GM18508 (cell line): Measurements from ENCODE around the gene MRTFB.
"Not testable (repeated sequence)": the region's sequence is repeated elsewhere in the genome, so short reads cannot be mapped to it uniquely, and the experiment has no call there.

Experiments used
- ATAC-seq: cut with Tn5 transposase; IDR thresholded peaks from one replicate; pipeline ENCODE4 v1.9.1; 2021; ENCODE audit warnings: moderate number of reproducible peaks; ENCODE audit not compliant: insufficient read depth, unreplicated experiment

MRTFB gene

GRCh38 chr16:14104066-14104465 is 32.9 kb downstream of the MRTFB start:
- ATAC-seq, result no peak

- no peak for ATAC-seq
Measured at GRCh38 chr16:14105760-14106375, 34.7 kb downstream of the MRTFB start.

- ATAC-seq, result no peak
Measured at GRCh38 chr16:14106457-14106856, 35.3 kb downstream of the MRTFB start.

- ATAC-seq, result no peak
Measured at GRCh38 chr16:14106961-14107360, 35.8 kb downstream of the MRTFB start.

- ATAC-seq, result no peak
Measured at GRCh38 chr16:14109077-14109775, 38.1 kb downstream of the MRTFB start.

GRCh38 chr16:14109782-14110727 is 38.9 kb downstream of the MRTFB start:
- ATAC-seq, result no peak

GRCh38 chr16:14110728-14111251 is 39.7 kb downstream of the MRTFB start:
- no peak for ATAC-seq

- no peak for ATAC-seq
Measured at GRCh38 chr16:14111713-14112538, 40.8 kb downstream of the MRTFB start.

- no peak for ATAC-seq
Measured at GRCh38 chr16:14112539-14112856, 41.4 kb downstream of the MRTFB start.

- no peak for ATAC-seq
Measured at GRCh38 chr16:14113344-14113743, 42.2 kb downstream of the MRTFB start.

GRCh38 chr16:14117051-14117450 is 45.9 kb downstream of the MRTFB start:
- no peak for ATAC-seq

GRCh38 chr16:14119799-14120198 is 48.7 kb downstream of the MRTFB start:
- no peak for ATAC-seq

GRCh38 chr16:14120335-14120734 is 49.2 kb downstream of the MRTFB start:
- no peak for ATAC-seq

GRCh38 chr16:14121142-14121541 is 50.0 kb downstream of the MRTFB start:
- no peak for ATAC-seq

GRCh38 chr16:14121872-14122271 is 50.8 kb downstream of the MRTFB start:
- ATAC-seq, result no peak

GRCh38 chr16:14122430-14122829 is 51.3 kb downstream of the MRTFB start:
- not testable (repeated sequence) for ATAC-seq

- ATAC-seq, result no peak
Measured at GRCh38 chr16:14125000-14125681, 54.0 kb downstream of the MRTFB start.

- no peak for ATAC-seq
Measured at GRCh38 chr16:14125708-14126107, 54.6 kb downstream of the MRTFB start.

- no peak for ATAC-seq
Measured at GRCh38 chr16:14128097-14128496, 57.0 kb downstream of the MRTFB start.

- no peak for ATAC-seq
Measured at GRCh38 chr16:14129502-14129901, 58.4 kb downstream of the MRTFB start.
